ENCODE data around the gene C19orf67.

C19orf67 gene

DNA sequence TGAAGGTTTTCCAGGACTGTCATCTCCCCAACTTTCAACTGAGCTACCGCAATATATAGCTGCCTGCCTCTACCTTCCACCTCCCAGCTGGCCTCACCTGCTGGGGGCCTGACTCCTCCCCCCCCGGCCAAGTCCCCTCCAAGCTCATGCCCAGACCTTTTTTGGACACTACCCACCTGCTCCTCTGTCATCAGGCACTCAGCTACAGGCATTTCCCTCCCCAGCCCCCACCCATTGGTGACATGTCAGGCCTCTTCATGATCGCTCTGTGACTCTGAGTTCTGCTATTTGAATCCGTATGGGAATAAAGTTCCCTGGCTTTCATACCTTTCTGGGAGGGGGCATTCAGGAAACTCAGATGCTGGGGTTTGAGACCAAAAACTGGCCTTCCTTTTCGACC, 30.2 kb upstream of the C19orf67 start:
- no peak for TF ChIP-seq CTCF (conservative IDR thresholded peaks at IDR 0.05; ENCODE audit: low read depth, low read length)
- no peak overlapping the region for H3K4me3 ChIP-seq (ENCODE audit: low read depth, low read length)

DNA sequence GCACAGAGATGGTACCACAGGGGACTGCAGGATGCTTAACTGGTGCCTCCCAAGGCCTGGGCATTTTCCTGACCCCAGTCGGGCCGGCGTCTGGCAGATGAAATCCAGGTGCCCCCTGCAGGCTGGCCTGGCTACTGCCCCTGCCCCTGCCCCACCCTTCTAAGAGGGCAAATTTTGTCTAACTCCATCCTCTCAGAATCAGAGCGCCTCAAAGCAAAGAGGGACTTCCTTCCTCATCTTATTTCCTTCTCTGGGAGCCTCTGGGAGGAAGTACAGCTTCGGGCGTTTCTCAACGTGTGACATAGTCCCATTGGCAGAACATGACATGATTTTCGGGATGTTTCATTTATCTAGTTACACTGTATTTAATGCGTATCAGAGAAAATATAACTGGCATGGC, 29.3 kb upstream of the C19orf67 start:
- peak; percentile 34 for DNase-seq (ENCODE audit: low read depth)
- TF ChIP-seq CTCF (conservative IDR thresholded peaks at IDR 0.05; ENCODE audit: low read depth, low read length), result peak; percentile 66
- H3K4me3 ChIP-seq (ENCODE audit: low read depth, low read length), result no peak overlapping the region

More for the DNA sequence above, 30.2 kb upstream of the C19orf67 start:
- no peak for DNase-seq (ENCODE audit: low read depth)

GRCh38 chr19:14114439-14114838, 28.9 kb upstream of the C19orf67 start:
- no peak for TF ChIP-seq CTCF (conservative IDR thresholded peaks at IDR 0.05; ENCODE audit: low read depth, low read length)
- DNase-seq (ENCODE audit: low read depth), result no peak
- no peak overlapping the region for H3K4me3 ChIP-seq (ENCODE audit: low read depth, low read length)

DNA sequence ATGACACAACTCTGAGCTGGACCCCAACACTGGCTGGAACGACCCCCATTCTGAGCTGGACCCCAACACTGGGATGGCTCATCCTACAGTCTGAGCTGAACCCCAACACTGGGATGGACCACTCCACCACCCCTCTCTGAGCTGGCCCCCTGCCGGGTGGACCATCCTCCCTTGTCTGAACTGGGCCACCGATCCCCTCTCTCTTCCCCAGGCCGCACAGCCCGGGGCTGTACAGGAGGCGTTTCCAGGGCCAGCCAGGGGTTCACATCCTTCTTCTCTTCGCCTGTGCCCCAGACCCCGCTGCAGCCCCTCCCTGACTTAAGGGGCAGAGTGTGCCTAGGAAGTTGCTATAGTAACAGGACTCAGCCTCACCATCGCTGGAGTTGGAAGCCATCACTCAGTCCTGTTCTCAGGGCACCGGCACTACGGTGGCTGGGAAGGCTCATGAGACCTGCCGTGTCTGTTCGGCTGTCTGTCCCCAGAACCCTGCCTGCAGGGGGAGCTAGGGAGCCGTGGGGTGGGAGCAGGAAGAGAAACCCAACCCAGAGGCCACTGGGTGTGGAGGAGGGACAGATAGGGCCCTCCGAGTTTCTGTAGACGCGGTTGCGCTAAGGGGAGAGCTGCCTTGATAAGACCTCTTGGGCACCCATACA, 28.3 kb upstream of the C19orf67 start:
- no peak overlapping the region for H3K4me3 ChIP-seq (ENCODE audit: low read depth, low read length)
- TF ChIP-seq CTCF (conservative IDR thresholded peaks at IDR 0.05; ENCODE audit: low read depth, low read length), result peak; percentile 42
- no peak for DNase-seq (ENCODE audit: low read depth)

- no peak overlapping the region for H3K4me3 ChIP-seq (ENCODE audit: low read depth, low read length)
- DNase-seq (ENCODE audit: low read depth), result no peak
- no peak for TF ChIP-seq CTCF (conservative IDR thresholded peaks at IDR 0.05; ENCODE audit: low read depth, low read length)
Measured at GRCh38 chr19:14112809-14113385, 27.3 kb upstream of the C19orf67 start.

GRCh38 chr19:14112051-14112808, 26.6 kb upstream of the C19orf67 start:
- TF ChIP-seq CTCF (conservative IDR thresholded peaks at IDR 0.05; ENCODE audit: low read depth, low read length), result no peak
- peak overlapping the region; percentile 27 for H3K4me3 ChIP-seq (ENCODE audit: low read depth, low read length)
- no peak for DNase-seq (ENCODE audit: low read depth)

Data from choroid plexus epithelial cell (primary cell).